ENCODE measurements around the gene RUBCN. TPM values are rescaled to one million over a fixed set of nuclear protein-coding genes. Genes with fewer than 3 reads are reported as not detected.

RUBCN gene
- total RNA-seq, 1 experiment from 2014 or later = 14.9 TPM

Other genes starting within 250 kb of the RUBCN start
- gene BDH1, start 180.9 kb downstream of the RUBCN start, total RNA-seq (2014; rRNA removed; shearing (Covaris generic)) = 51.5 and 71.2 TPM in 2 replicates
- 29.2 and 41.6 TPM in 2 replicates for gene FYTTD1, start 13.0 kb upstream of the RUBCN start, total RNA-seq (2014; rRNA removed; shearing (Covaris generic))
- 30.6 and 36.5 TPM in 2 replicates for gene LRCH3, start 54.4 kb upstream of the RUBCN start, total RNA-seq (2014; rRNA removed; shearing (Covaris generic))
- gene RPL35A, start 213.3 kb upstream of the RUBCN start, total RNA-seq (2014; rRNA removed; shearing (Covaris generic)) = 587 and 710 TPM in 2 replicates
- 1.1 and 1.3 TPM in 2 replicates for gene LMLN, start 223.3 kb upstream of the RUBCN start, total RNA-seq (2014; rRNA removed; shearing (Covaris generic))

Data from HT-29 (cell line).